Caco-2 (cell line): ENCODE results near the gene CNOT8. TPM values are rescaled to one million over a fixed set of nuclear protein-coding genes. Genes with fewer than 3 reads are reported as not detected.

ENCODE experiments used
- BruUV-seq: library from RNA; stranded (reverse); fragments of 400-500 nt; replicated peaks from 2 replicates; lab custom pipeline; 2021; lab: Mats Ljungman, UMichigan
- CTCF ChIA-PET: fragments of 300-600 bp; sonication (Branson Sonifier 250); formaldehyde crosslinking; loops from one replicate; lab custom pipeline; 2022; ENCODE audit warnings: antibody characterized with exemption; lab: Charles Lee
- POLR2A ChIA-PET: fragments of 300-600 bp; sonication (Branson Sonifier 250); formaldehyde crosslinking; loops from one replicate; lab custom pipeline; 2022; ENCODE audit warnings: antibody characterized with exemption; lab: Charles Lee
- DNase-seq, 2 experiments: peaks; one replicate each; pipeline versions ENCODE4 v3.0.0 to v3.0.0-alpha.2; 2020 to 2022
- H3K27me3 ChIP-seq: replicated peaks from 2 replicates; pipeline ENCODE4 v1.6.0; 2011; ENCODE audit warnings: low read length; ENCODE audit not compliant: control insufficient read depth, insufficient read depth
- H3K36me3 ChIP-seq: 2 replicates; pipeline ENCODE4 v1.5.1; 2011; ENCODE audit warnings: low read length; ENCODE audit not compliant: control insufficient read depth, insufficient read depth
- H3K4me1 ChIP-seq: fragments of 250-450 bp; sonication (Bioruptor Pico); 2 replicates; pipeline ENCODE4 v1.5.1; 2020; ENCODE audit warnings: mild to moderate bottlenecking
- H3K4me3 ChIP-seq: 2 replicates; pipeline ENCODE4 v1.5.1; 2011; ENCODE audit warnings: low read depth, mild to moderate bottlenecking, control low read depth, low read length
- H3K9me3 ChIP-seq: fragments of 250-450 bp; sonication (Bioruptor Pico); 2 replicates; pipeline ENCODE4 v1.5.1; 2020; ENCODE audit warnings: mild to moderate bottlenecking, moderate library complexity
- H3K27ac Mint-ChIP-seq: one replicate; pipeline ENCODE4 v1.8.0; 2022; ENCODE audit warnings: mixed read lengths; ENCODE audit not compliant: unreplicated experiment
- H3K27me3 Mint-ChIP-seq: one replicate; pipeline ENCODE4 v1.8.0; 2022; ENCODE audit warnings: mixed read lengths; ENCODE audit not compliant: insufficient read depth, unreplicated experiment
- H3K36me3 Mint-ChIP-seq: one replicate; pipeline ENCODE4 v1.8.0; 2022; ENCODE audit warnings: mild to moderate bottlenecking, mixed read lengths; ENCODE audit not compliant: insufficient read depth, unreplicated experiment
- H3K4me1 Mint-ChIP-seq: one replicate; pipeline ENCODE4 v1.8.0; 2022; ENCODE audit warnings: low read depth, mixed read lengths; ENCODE audit not compliant: unreplicated experiment
- H3K4me3 Mint-ChIP-seq: one replicate; pipeline ENCODE4 v1.8.0; 2022; ENCODE audit warnings: mild to moderate bottlenecking, moderate library complexity, mixed read lengths; ENCODE audit not compliant: unreplicated experiment
- H3K9me3 Mint-ChIP-seq: one replicate; pipeline ENCODE4 v1.8.0; 2022; ENCODE audit warnings: mixed read lengths; ENCODE audit not compliant: unreplicated experiment
- intact Hi-C: fragments of 100-400 bp; cut with micrococcal nuclease; formaldehyde crosslinking; loops from one replicate; pipeline ENCODE4 v1.10.0; 2022; ENCODE audit not compliant: unreplicated experiment
- total RNA-seq: library from RNA; stranded (reverse); gene quantifications from 2 replicates; pipeline ENCODE4 v1.2.3, GENCODE V29; 2022
- TF ChIP-seq, protein P1 (sequence below), 2 experiments: fragments of 200-600 bp in 1 of 2; IDR thresholded peaks; 1 replicate in 1 of 2; 2 replicates in 1 of 2; pipeline versions ENCODE4 v1.5.1 to v1.8.0; 2011 to 2022; ENCODE audit warnings: antibody characterized with exemption in 1 of 2, control low read depth in 1 of 2, inconsistent platforms in 1 of 2, low read depth in 1 of 2, low read length in 1 of 2, mild to moderate bottlenecking in 1 of 2, moderate library complexity in 1 of 2; ENCODE audit not compliant: insufficient read depth in 1 of 2, severe bottlenecking in 1 of 2, unreplicated experiment in 1 of 2

The CNOT8 gene
- total RNA-seq, 1 experiment from 2014 or later, result 38.1 TPM

DNA sequence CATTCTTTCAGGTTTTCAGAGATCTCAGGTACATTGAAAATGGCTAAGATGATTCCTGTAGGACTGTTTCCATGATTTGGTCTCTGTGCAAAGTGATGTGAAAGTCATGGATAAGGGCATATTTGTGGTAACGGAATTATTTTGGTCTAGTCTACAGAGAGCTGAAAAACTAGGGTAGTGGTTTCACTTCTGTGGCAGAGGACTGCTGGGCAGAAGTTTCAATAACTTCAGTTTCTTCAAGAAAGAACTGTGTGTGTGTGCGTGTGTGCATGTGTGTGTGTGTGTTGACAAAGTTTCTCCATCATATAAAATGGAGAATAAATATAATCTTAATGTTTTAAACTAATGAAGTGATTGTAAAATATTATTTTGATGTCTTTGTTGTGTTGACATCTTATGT, 4.3 kb downstream of the CNOT8 start:
- CTCF ChIA-PET, result no interaction called here
- H3K36me3 ChIP-seq, result peaks cover 3% of the 10 kb centered on the region; the same call in 1 of the 2 replicates
- TF ChIP-seq, protein P1, sequence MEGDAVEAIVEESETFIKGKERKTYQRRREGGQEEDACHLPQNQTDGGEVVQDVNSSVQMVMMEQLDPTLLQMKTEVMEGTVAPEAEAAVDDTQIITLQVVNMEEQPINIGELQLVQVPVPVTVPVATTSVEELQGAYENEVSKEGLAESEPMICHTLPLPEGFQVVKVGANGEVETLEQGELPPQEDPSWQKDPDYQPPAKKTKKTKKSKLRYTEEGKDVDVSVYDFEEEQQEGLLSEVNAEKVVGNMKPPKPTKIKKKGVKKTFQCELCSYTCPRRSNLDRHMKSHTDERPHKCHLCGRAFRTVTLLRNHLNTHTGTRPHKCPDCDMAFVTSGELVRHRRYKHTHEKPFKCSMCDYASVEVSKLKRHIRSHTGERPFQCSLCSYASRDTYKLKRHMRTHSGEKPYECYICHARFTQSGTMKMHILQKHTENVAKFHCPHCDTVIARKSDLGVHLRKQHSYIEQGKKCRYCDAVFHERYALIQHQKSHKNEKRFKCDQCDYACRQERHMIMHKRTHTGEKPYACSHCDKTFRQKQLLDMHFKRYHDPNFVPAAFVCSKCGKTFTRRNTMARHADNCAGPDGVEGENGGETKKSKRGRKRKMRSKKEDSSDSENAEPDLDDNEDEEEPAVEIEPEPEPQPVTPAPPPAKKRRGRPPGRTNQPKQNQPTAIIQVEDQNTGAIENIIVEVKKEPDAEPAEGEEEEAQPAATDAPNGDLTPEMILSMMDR (IDR thresholded peaks at IDR 0.05; ENCODE audit: insufficient read depth in 1 of 2, low read depth in 1 of 2, low read length in 1 of 2, severe bottlenecking in 1 of 2, unreplicated experiment in 1 of 2), result no peak
- Mint-ChIP-seq H3K9me3 (no peaks in the 10 kb centered on the region), H3K4me1 (peaks cover 12% of the 10 kb centered on the region), H3K36me3 (peaks cover 38% of the 10 kb centered on the region), H3K27ac (no peak overlapping the region), H3K27me3 (no peaks in the 10 kb centered on the region), H3K4me3 (no peak overlapping the region)
- intact Hi-C loops, result no loop called here
- no peak for DNase-seq
- BruUV-seq, result no TSS peak
- H3K9me3 ChIP-seq, result no peaks in the 10 kb centered on the region
- no peak overlapping the region for H3K4me3 ChIP-seq
- H3K4me1 ChIP-seq, result peaks cover 7% of the 10 kb centered on the region
- H3K27me3 ChIP-seq, result no peaks in the 10 kb centered on the region
- POLR2A ChIA-PET, result no interaction called here

GRCh38 chr5:154863291-154864080, 5.1 kb downstream of the CNOT8 start:
- H3K27me3 ChIP-seq, result no peaks in the 10 kb centered on the region
- ChIA-PET POLR2A (no interaction called here), CTCF (no interaction called here)
- H3K4me3 ChIP-seq, result no peak overlapping the region
- TF ChIP-seq, protein P1 (IDR thresholded peaks at IDR 0.05; ENCODE audit: insufficient read depth in 1 of 2, low read depth in 1 of 2, low read length in 1 of 2, severe bottlenecking in 1 of 2, unreplicated experiment in 1 of 2), result no peak
- Mint-ChIP-seq H3K9me3 (no peaks in the 10 kb centered on the region), H3K27me3 (no peaks in the 10 kb centered on the region), H3K36me3 (peaks cover 38% of the 10 kb centered on the region), H3K4me1 (peaks cover 12% of the 10 kb centered on the region), H3K4me3 (no peak overlapping the region), H3K27ac (no peak overlapping the region)
- H3K9me3 ChIP-seq, result no peaks in the 10 kb centered on the region
- DNase-seq, result no peak
- intact Hi-C loops, result no loop called here
- peaks cover 7% of the 10 kb centered on the region for H3K4me1 ChIP-seq
- BruUV-seq, result no TSS peak
- peaks cover 3% of the 10 kb centered on the region; the same call in 1 of the 2 replicates for H3K36me3 ChIP-seq

DNA sequence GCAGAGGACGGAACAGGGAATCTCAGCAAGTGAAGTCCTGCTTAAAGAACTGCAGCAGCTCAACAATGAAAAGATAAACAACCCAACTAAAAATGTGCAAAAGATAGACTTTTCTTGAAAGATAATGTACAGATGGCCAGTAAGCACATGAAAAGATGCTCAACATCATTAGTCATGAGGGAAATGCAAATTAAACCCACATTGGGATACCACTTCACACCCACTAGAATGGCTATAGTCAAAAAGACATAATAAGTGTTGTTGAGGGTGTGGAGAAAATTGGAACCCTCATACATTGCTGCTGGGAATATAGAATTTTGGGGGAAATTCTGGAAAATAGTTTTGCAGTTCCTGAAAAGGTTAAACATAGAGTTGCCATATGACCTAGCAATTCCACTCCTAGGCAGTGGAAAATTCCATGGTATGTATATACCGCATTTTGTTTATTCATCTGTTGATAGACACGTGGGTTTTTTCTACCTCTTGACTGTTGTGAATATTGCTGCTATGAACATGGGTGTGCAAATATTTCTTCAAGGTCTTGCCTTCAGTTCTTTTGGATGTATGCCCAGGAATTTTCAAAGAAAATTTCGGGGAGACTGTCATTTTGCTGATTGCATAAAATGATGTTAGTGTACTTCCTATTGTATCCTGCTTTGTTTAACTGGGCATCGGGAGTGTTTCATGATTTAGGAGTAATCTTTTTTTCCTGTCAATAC, 7.2 kb downstream of the CNOT8 start:
- Mint-ChIP-seq H3K9me3 (no peaks in the 10 kb centered on the region), H3K27ac (no peak overlapping the region), H3K27me3 (no peaks in the 10 kb centered on the region), H3K36me3 (peaks cover 54% of the 10 kb centered on the region), H3K4me3 (no peak overlapping the region), H3K4me1 (no peaks in the 10 kb centered on the region)
- no peak for DNase-seq
- H3K4me1 ChIP-seq, result no peaks in the 10 kb centered on the region; the same call in 1 of the 2 replicates
- BruUV-seq, result no TSS peak
- CTCF ChIA-PET, result no interaction called here
- TF ChIP-seq, protein P1 (IDR thresholded peaks at IDR 0.05; ENCODE audit: insufficient read depth in 1 of 2, low read depth in 1 of 2, low read length in 1 of 2, severe bottlenecking in 1 of 2, unreplicated experiment in 1 of 2), result no peak
- no peaks in the 10 kb centered on the region for H3K9me3 ChIP-seq
- intact Hi-C loops, result no loop called here
- POLR2A ChIA-PET, result no interaction called here
- H3K27me3 ChIP-seq, result no peaks in the 10 kb centered on the region
- peaks cover 3% of the 10 kb centered on the region; the same call in 1 of the 2 replicates for H3K36me3 ChIP-seq
- H3K4me3 ChIP-seq, result no peak overlapping the region
